ENCODE measurements around the gene FAM135A.
"Not testable (repeated sequence)": the region's sequence is repeated elsewhere in the genome, so short reads cannot be mapped to it uniquely, and the experiment has no call there.

FAM135A gene

GRCh38 chr6:70396796-70397729 is 16.2 kb upstream of the FAM135A start:
- no peak for DNase-seq (ENCODE audit: low spot score)

- DNase-seq (ENCODE audit: low spot score): no peak
These were observed 14.3 kb upstream of the FAM135A start for GRCh38 chr6:70398783-70399728.

GRCh38 chr6:70404658-70405057 is 8.7 kb upstream of the FAM135A start:
- DNase-seq (ENCODE audit: low spot score): no peak

- DNase-seq (ENCODE audit: low spot score): no peak
These were observed 4.1 kb upstream of the FAM135A start for GRCh38 chr6:70409216-70409615.

GRCh38 chr6:70411542-70412251 is 1.6 kb upstream of the FAM135A start:
- DNase-seq (ENCODE audit: low spot score): no peak

GRCh38 chr6:70412252-70413113 is 825 bp upstream of the FAM135A start:
- no peak for DNase-seq (ENCODE audit: low spot score)

- peak; percentile 25 for DNase-seq (ENCODE audit: low spot score)
These were observed 735 bp downstream of the FAM135A start for GRCh38 chr6:70413992-70414494.

- no peak for DNase-seq (ENCODE audit: low spot score)
These were observed 1.5 kb downstream of the FAM135A start for GRCh38 chr6:70414813-70415212.

GRCh38 chr6:70415247-70415646 is 1.9 kb downstream of the FAM135A start:
- no peak for DNase-seq (ENCODE audit: low spot score)

- DNase-seq (ENCODE audit: low spot score): no peak
These were observed 2.4 kb downstream of the FAM135A start for GRCh38 chr6:70415660-70416059.

- DNase-seq (ENCODE audit: low spot score): no peak
These were observed 8.2 kb downstream of the FAM135A start for GRCh38 chr6:70421509-70421908.

- DNase-seq (ENCODE audit: low spot score): no peak
These were observed 10.2 kb downstream of the FAM135A start for GRCh38 chr6:70423189-70424134.

- DNase-seq (ENCODE audit: low spot score): no peak
These were observed 11.0 kb downstream of the FAM135A start for GRCh38 chr6:70424291-70424690.

- DNase-seq (ENCODE audit: low spot score): no peak
These were observed 23.0 kb downstream of the FAM135A start for GRCh38 chr6:70436320-70436719.

- no peak for DNase-seq (ENCODE audit: low spot score)
These were observed 31.7 kb downstream of the FAM135A start for GRCh38 chr6:70445001-70445400.

- not testable (repeated sequence) for DNase-seq (ENCODE audit: low spot score)
These were observed 34.2 kb downstream of the FAM135A start for GRCh38 chr6:70447343-70448070.

GRCh38 chr6:70453899-70454298 is 40.6 kb downstream of the FAM135A start:
- not testable (repeated sequence) for DNase-seq (ENCODE audit: low spot score)

GRCh38 chr6:70456735-70457134 is 43.4 kb downstream of the FAM135A start:
- DNase-seq (ENCODE audit: low spot score): no peak

- DNase-seq (ENCODE audit: low spot score): no peak
These were observed 45.9 kb downstream of the FAM135A start for GRCh38 chr6:70459235-70459634.

Measured in germinal center (tissue), 1 donor.